SU-DHL-6 (cell line): Measurements from ENCODE around the gene LILRA2.
"Not testable (repeated sequence)": the region's sequence is repeated elsewhere in the genome, so short reads cannot be mapped to it uniquely, and the experiment has no call there.

Source experiments
- H2AFZ ChIP-seq: fragments of 200-600 bp; sonication (generic); 2 replicates; pipeline ENCODE4 v1.6.1; 2014; ENCODE audit warnings: low read depth, mild to moderate bottlenecking, moderate library complexity, mixed read lengths, antibody characterized with exemption, low read length; ENCODE audit not compliant: severe bottlenecking
- H3F3A ChIP-seq: fragments of 200-600 bp; shearing (Covaris generic); 2 replicates; pipeline ENCODE4 v1.6.0; 2016; ENCODE audit warnings: antibody characterized with exemption, mild to moderate bottlenecking; ENCODE audit not compliant: insufficient read depth
- H3K27ac ChIP-seq: fragments of 200-600 bp; sonication (generic); 2 replicates; pipeline ENCODE4 v1.5.1; 2016; ENCODE audit warnings: low read depth, mild to moderate bottlenecking, low read length, moderate library complexity, mixed read lengths
- H3K27me3 ChIP-seq: fragments of 200-600 bp; sonication (generic), shearing (Covaris generic); 2 replicates; pipeline ENCODE4 v1.6.0; 2014; ENCODE audit warnings: mild to moderate bottlenecking, low read length
- H3K36me3 ChIP-seq: fragments of 200-600 bp; sonication (generic); 2 replicates; pipeline ENCODE4 v1.6.1; 2014; ENCODE audit warnings: mild to moderate bottlenecking, low read length, mixed read lengths
- H3K4me2 ChIP-seq: fragments of 300-600, 200-600 bp; shearing (Covaris generic), sonication (generic); 2 replicates; pipeline ENCODE4 v1.6.0; 2014; ENCODE audit warnings: low read length, low read depth, mild to moderate bottlenecking; ENCODE audit not compliant: poor library complexity, severe bottlenecking
- H3K4me3 ChIP-seq: fragments of 200-600 bp; sonication (generic); 2 replicates; pipeline ENCODE4 v1.5.1; 2014; ENCODE audit warnings: antibody characterized with exemption, low read length, mild to moderate bottlenecking, mixed read lengths; ENCODE audit not compliant: insufficient read depth, poor library complexity, severe bottlenecking
- H3K79me2 ChIP-seq: fragments of 200-600 bp; sonication (generic); 2 replicates; pipeline ENCODE4 v1.6.1; 2014; ENCODE audit warnings: mild to moderate bottlenecking, low read length, moderate library complexity; ENCODE audit not compliant: insufficient read depth
- H3K9ac ChIP-seq: fragments of 200-600 bp; sonication (generic); 2 replicates; pipeline ENCODE4 v1.7.0; 2014; ENCODE audit warnings: mild to moderate bottlenecking, low read length
- H3K9me2 ChIP-seq: fragments of 200-600 bp; sonication (generic); replicated peaks from 2 replicates; pipeline ENCODE4 v1.6.1; 2014; ENCODE audit warnings: low read length; ENCODE audit not compliant: insufficient read depth
- H3K9me3 ChIP-seq: fragments of 200-600 bp; sonication (generic); 2 replicates; pipeline ENCODE4 v1.6.1; 2014; ENCODE audit warnings: low read length, mixed read lengths; ENCODE audit not compliant: insufficient read depth
- H4K20me1 ChIP-seq: fragments of 200-600 bp; sonication (generic); 2 replicates; pipeline ENCODE4 v1.6.1; 2014; ENCODE audit warnings: low read depth, mild to moderate bottlenecking, antibody characterized with exemption, low read length, moderate library complexity, mixed read lengths
- CTCF ChIP-seq: fragments of 200-600 bp; sonication (generic); IDR thresholded peaks from one replicate; pipeline ENCODE4 v1.5.1; 2017; ENCODE audit warnings: antibody characterized with exemption, mild to moderate bottlenecking, low read length, moderate library complexity; ENCODE audit not compliant: insufficient read depth, poor library complexity, severe bottlenecking
- EZH2phosphoT487 ChIP-seq: fragments of 200-600 bp; sonication (generic), shearing (Covaris generic); conservative IDR thresholded peaks from 2 replicates; pipeline ENCODE4 v1.6.1; 2018; ENCODE audit warnings: mild to moderate bottlenecking, antibody characterized with exemption, low read length, moderate library complexity, mixed read lengths

The LILRA2 gene

GRCh38 chr19:54574527-54575056 is 1.0 kb downstream of the LILRA2 start:
- H4K20me1 ChIP-seq: no peaks in the 10 kb centered on the region
- no peaks in the 10 kb centered on the region for H3K27me3 ChIP-seq
- H3K9me3 ChIP-seq: no peaks in the 10 kb centered on the region
- H3K9me2 ChIP-seq: no peaks in the 10 kb centered on the region
- H3K79me2 ChIP-seq: no peaks in the 10 kb centered on the region
- no peak overlapping the region for H3K4me2 ChIP-seq
- no peak for TF ChIP-seq CTCF
- no peak for TF ChIP-seq EZH2phosphoT487
- H3K36me3 ChIP-seq: no peaks in the 10 kb centered on the region
- no peak overlapping the region for H2AFZ ChIP-seq
- H3K27ac ChIP-seq: no peak overlapping the region
- no peak overlapping the region for H3K9ac ChIP-seq
- no peak overlapping the region for H3K4me3 ChIP-seq
- no peaks in the 10 kb centered on the region for H3F3A ChIP-seq

- not testable (repeated sequence) for H4K20me1 ChIP-seq, H3K27ac ChIP-seq, H3K4me2 ChIP-seq, H3K9ac ChIP-seq, H3K9me3 ChIP-seq, H3K79me2 ChIP-seq, H3K9me2 ChIP-seq, H2AFZ ChIP-seq, H3K27me3 ChIP-seq, H3K4me3 ChIP-seq, H3F3A ChIP-seq, H3K36me3 ChIP-seq
These were observed 1.6 kb downstream of the LILRA2 start for GRCh38 chr19:54575205-54575604.

DNA sequence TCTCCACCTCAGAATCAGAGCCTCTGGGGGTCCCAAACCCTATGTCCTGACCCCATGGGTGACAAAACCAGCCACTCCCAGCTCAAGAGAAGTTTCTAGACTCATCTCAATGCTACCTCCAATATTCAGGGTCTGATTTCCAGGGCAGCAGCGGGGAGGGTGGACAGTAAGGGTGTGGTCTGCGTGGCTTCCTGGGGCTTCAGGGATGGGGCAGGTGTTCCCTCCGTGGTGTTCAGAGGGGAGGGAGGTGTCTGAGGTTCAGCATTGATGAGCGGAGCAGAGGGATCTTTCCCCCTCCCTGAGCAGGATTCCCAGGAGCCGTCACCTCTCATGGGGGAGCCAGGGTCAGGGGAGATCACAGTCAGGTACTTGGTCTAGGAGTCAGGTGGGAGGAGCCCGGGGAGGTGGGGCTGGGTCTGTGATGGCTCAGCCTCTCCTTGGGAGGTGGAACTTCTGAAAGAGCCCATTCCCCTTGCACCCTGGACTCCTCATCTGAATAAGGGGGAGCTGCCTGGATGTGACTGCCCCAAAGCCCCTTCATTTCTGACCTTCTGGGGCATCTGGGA is 2.9 kb downstream of the LILRA2 start:
- H2AFZ ChIP-seq: no peak overlapping the region
- H3K27ac ChIP-seq: no peak overlapping the region
- no peak overlapping the region for H3K4me2 ChIP-seq
- no peak for TF ChIP-seq CTCF
- no peak for TF ChIP-seq EZH2phosphoT487
- no peaks in the 10 kb centered on the region for H3K27me3 ChIP-seq
- no peaks in the 10 kb centered on the region for H3K79me2 ChIP-seq
- H3K36me3 ChIP-seq: no peaks in the 10 kb centered on the region
- no peak overlapping the region for H3K9ac ChIP-seq
- no peaks in the 10 kb centered on the region for H4K20me1 ChIP-seq
- no peaks in the 10 kb centered on the region for H3K9me3 ChIP-seq
- H3K4me3 ChIP-seq: no peak overlapping the region
- no peaks in the 10 kb centered on the region for H3K9me2 ChIP-seq
- H3F3A ChIP-seq: no peaks in the 10 kb centered on the region

GRCh38 chr19:54577334-54577733 is 3.7 kb downstream of the LILRA2 start:
- H3K27me3 ChIP-seq: no peaks in the 10 kb centered on the region
- H3K9me3 ChIP-seq: no peaks in the 10 kb centered on the region
- no peak overlapping the region for H3K27ac ChIP-seq
- H2AFZ ChIP-seq: no peak overlapping the region
- no peaks in the 10 kb centered on the region for H3F3A ChIP-seq
- H3K79me2 ChIP-seq: no peaks in the 10 kb centered on the region
- no peak overlapping the region for H3K4me3 ChIP-seq
- no peaks in the 10 kb centered on the region for H3K36me3 ChIP-seq
- H3K9ac ChIP-seq: no peak overlapping the region
- no peak for TF ChIP-seq CTCF
- TF ChIP-seq EZH2phosphoT487: no peak
- H4K20me1 ChIP-seq: no peaks in the 10 kb centered on the region
- no peak overlapping the region for H3K4me2 ChIP-seq
- H3K9me2 ChIP-seq: no peaks in the 10 kb centered on the region

- not testable (repeated sequence) for H4K20me1 ChIP-seq, H3K4me2 ChIP-seq, H3K27ac ChIP-seq, H2AFZ ChIP-seq, H3K4me3 ChIP-seq, H3K9ac ChIP-seq, H3K9me3 ChIP-seq, H3K79me2 ChIP-seq, H3K36me3 ChIP-seq, H3K9me2 ChIP-seq, H3F3A ChIP-seq, H3K27me3 ChIP-seq
These were observed 4.7 kb downstream of the LILRA2 start for GRCh38 chr19:54578268-54578667.
